ENCODE results near the gene PRMT1. TPM values are rescaled to one million over a fixed set of nuclear protein-coding genes. Genes with fewer than 3 reads are reported as not detected.
A peak's percentile ranks its signal among the peaks of the same experiment; 100 is the strongest.

PRMT1 gene
- polyA plus RNA-seq, 5 donors = 189 to 299 (median 236) TPM

GRCh38 chr19:49686503-49687088, 9.5 kb downstream of the PRMT1 start:
- DNase-seq = no peak

DNA sequence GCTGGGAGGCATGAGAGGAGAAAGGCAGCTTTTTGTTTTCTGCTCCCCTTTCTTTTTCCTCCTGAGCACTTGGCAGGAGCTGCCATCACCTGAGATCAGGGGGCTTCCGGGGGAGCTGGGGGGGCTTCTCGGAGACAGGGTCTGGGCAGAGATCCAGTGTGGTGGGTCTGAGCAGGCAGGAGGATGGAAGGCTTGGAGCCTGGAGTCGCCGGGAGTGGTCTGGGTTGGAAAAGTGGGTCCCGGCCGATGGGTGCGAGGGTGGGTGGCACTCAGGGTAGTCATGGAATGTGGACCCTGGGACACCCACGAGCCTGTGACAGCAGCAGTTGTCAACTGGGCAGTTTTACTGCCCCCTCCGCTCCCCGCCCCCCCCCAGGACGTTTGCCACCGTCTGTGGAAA, 10.1 kb downstream of the PRMT1 start:
- DNase-seq = no peak

DNA sequence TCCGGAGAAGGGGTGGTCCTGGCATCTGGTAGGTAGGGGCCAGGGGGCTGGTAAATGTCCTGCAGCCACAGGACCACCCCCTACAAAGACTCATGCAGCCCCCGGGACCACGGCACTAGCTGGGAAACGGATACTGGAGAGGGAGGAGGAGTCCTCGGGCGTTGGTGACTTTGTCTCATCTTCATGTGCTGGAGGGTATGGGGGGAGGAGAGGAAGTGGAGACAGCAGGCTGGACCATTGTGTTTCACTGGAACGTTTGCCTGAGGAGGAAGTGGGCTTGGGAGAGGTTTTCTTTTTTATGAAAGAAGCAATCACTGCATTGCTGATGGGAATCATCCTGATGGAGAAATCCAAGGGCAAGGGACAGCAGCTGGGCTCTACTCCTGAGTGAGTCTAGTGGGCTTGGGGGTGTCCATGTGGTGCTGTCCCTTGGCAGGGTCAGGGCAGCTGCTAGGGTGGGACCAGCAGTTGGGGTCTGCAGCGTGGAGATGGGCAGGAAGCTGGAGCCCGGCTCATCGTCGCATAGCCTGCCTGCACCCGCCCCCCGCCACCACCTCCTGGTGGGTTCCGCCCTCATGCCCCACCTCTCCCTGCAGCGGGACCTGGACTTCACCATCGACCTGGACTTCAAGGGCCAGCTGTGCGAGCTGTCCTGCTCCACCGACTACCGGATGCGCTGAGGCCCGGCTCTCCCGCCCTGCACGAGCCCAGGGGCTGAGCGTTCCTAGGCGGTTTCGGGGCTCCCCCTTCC, 10.7 kb downstream of the PRMT1 start:
- DNase-seq = no peak

DNA sequence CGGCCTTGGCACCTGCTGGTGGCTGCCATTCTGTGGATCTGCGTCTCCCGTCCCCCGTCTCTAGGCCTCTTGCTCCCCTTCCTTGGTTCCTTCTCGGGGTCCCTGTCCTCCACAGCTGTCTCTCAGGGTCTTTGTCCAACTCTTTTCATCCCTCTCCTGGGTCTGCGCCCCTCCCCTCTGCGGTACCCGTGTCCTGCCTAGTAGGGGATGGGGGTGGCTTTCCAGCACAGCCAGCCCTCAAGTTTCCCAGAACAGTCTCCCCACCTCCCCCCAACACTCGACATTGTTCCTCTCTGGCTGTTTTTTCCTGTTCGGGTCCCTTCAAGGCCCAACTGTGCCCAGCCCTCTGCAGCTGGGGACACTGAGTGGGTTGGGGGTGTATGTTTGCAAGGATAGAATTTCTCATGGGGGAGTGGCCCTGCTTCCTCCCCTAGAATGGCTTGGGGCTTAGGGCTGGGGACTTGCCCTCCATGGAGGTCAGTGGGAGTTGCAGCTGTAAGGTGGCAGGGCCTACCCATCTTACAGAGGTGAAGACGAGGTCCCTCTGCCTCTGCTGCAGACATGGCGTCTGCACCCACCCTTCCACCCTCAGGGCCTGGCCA, 11.6 kb downstream of the PRMT1 start:
- no peak for DNase-seq

- no peak for DNase-seq
Observed at GRCh38 chr19:49689133-49690078, 12.3 kb downstream of the PRMT1 start, which contains the start of gene ADM5. Gene ADM5 (plus strand): TSS chr19:49689594. CDS start chr19:49689838, 244 bp downstream.

GRCh38 chr19:49690079-49690655, 13.1 kb downstream of the PRMT1 start:
- DNase-seq = no peak

DNA sequence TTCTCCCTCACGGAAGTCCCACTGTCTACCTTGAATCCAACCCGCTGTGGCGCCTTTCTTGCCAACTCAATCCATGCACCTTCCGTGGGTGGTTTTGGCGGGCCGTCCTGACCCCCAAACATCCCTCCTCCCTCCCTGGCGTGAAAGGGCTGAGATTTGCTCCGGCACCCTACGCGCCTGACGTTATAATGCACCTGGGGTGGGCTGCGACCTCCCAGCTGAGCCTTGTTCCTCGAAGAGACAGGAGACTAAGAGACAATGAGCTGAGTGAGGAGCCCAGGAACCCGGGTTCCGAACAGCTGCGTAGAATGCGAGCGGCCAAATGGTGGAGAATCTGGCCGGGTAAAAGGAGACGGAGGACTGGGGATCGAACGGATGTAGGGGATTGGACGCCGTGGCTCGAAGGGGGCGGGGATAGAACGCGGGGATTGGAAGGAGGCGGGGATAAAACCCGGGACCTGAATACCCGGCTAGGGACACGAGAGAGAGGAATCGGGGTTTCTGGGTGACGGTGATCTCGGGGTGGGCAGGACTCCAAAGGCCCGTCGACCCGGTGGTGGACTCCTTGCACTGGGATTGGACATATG, 13.7 kb downstream of the PRMT1 start, which contains the start of gene CPT1C:
TSS of gene CPT1C (plus strand) at position 461 of the 587 bp plus-strand sequence. CDS start 1,137 bp downstream, outside the sequence.
- DNase-seq = peak; percentile 74 to 83

DNA sequence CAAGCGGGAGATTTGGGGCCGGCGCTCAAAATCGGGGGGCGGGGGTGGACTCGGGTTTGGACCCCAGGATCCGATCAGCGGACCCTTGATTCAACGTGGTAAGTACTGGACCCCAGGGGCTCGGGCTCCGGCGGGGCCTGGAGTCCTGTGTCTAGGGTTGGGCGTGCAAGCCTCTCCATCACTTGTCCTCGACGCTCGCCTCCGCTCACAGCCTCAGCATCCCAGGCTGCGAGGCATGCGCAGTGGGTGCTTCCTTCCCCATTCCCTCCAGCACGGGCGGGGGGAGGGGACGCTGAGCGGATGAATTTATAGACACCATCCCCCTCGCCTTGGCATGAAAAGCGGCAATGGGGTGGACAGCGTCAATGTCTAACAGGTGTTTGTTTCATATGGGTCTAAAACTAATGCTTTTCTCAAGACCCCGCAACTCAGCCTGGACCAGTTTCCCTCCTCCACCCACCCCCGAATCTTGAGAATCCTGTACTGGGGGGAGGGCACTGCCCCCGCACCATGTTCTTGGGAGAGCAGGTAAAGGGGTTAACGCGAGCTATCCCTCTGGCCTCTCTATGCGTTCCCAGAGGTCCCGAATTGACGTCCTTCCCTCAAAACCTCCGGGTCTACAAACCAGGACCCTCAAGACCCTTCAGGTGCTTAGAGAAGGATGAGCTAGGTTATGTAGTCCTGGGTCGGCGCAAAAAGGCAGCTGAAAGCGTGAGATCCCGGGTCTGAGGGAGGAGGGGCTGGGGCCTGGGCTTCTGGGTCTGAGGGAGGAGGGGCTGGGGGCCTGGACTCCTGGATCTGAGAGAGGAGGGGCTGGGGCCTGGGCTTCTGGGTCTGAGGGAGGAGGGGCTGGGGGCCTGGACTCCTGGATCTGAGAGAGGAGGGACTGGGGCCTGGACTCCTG, 14.4 kb downstream of the PRMT1 start:
- peak; percentile 57 to 58 for DNase-seq

DNA sequence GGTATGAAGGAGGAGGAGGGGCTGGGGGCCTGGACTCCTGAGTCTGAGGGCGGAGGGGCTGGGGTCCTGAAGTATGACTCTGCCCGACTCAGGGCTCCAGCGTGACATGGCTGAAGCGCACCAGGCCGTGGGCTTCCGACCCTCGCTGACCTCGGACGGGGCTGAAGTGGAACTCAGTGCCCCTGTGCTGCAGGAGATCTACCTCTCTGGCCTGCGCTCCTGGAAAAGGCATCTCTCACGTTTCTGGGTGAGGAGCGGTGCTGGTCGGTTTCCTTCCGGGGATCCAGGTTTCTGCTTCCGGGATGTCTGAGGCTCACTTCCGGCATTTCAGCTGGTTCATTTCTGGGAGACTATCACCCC, 15.1 kb downstream of the PRMT1 start:
- no peak for DNase-seq

DNA sequence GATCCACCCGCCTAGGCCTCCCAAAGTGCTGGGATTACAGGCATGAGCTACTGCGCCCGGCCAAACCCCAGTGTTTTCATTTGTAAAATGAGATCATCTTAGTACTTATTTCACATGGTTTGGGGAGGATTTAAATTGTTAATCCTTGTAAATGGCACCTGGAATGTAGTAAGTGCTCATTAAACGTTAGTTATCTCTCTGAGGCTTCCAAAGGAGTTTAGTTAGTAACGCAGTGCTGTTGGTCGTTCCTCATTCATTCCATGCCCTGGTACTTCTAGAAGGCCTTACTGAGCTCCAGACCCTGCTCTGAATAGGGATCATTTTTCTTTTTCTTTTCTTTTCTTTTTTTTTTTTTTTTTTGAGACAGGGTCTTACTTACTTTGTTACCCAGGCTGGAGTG, 19.0 kb downstream of the PRMT1 start:
- DNase-seq = no peak

- no peak for DNase-seq
Observed at GRCh38 chr19:49696865-49697264, 19.8 kb downstream of the PRMT1 start.

GRCh38 chr19:49699364-49699763, 22.3 kb downstream of the PRMT1 start:
- no peak for DNase-seq

DNA sequence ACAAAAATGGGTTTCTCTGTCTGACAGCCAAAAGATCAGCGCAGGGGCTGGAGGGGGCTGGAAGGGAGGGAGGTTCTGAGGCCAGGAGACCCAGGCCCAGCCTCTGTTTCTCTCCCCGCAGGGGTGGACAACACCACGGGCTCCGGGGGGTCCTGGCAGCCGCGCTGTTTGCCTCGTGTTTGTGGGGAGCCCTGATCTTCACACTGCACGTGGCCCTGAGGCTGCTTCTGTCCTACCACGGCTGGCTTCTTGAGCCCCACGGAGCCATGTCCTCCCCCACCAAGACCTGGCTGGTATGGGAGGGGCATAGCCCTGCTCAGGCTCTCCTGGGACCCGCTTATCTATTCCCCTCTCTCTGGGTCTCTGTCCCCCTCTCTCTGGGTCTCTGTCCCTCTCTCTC, 23.5 kb downstream of the PRMT1 start:
- DNase-seq = no peak

DNA sequence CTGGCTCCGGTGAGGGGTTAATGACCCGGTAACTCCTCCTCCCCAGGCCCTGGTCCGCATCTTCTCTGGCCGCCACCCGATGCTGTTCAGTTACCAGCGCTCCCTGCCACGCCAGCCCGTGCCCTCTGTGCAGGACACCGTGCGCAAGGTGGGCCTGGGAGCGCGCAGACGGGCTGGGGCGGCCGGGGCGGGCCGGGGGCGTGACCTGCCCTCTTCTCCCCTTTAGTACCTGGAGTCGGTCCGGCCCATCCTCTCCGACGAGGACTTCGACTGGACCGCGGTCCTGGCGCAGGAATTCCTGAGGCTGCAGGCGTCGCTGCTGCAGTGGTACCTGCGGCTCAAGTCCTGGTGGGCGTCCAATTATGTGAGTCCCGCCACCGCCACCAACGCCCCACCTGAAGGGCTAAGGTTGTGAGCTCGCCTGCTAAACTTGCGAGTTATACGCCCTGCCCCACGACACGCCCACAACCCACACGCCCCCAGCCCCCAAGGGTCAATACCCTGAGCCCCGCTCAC, 24.3 kb downstream of the PRMT1 start:
- DNase-seq = no peak

- no peak for DNase-seq
Observed at GRCh38 chr19:49704888-49705642, 28.0 kb downstream of the PRMT1 start.

- DNase-seq = no peak
Observed at GRCh38 chr19:49705919-49706318, 28.8 kb downstream of the PRMT1 start.

DNA sequence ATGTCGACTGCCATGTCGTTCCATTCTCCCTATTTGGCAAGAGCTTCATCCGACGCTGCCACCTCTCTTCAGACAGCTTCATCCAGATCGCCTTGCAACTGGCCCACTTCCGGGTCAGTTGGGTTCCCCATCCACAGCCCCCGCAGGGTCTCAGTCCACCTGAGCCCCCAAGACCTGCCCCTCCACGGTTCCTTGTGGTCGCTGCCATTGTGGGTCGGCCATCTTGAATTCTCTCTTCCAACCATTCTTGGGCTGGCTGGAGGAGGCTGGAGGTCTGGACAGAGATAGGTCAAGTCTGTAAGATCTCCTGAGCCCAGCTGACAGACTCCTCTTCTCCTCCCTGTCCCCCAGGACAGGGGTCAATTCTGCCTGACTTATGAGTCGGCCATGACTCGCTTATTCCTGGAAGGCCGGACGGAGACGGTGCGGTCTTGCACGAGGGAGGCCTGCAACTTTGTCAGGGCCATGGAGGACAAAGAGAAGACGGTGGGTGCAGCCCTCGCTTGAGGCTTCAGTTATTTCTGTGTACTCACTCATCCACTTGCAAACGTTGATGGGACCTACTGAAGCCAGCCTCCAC, 33.4 kb downstream of the PRMT1 start:
- no peak for DNase-seq

DNA sequence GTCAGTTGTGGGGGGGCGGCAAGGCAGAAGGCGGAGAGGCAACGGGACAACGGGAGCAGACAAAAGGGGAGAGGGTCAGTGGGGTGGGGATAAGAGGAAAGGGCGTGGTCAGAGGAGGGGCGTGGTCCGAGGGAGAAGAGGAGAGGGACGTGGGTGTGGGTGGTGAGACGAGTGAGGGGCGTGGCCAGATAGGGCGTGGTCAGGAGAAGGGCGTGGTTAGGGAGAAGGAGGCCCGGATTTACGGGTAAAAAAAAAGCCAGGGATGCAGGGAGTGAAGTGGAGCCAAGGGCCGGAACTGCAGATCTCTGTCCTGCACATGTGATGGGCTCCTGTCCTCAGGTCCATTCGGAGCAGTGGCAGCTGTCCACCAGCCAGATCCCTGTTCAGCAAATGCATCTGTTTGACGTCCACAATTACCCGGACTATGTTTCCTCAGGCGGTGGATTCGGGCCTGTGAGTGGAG, 35.4 kb downstream of the PRMT1 start:
- DNase-seq = no peak
